Tibial nerve (tissue), 4 donors: ENCODE measurements around the gene CST1. TPM values are rescaled to one million over a fixed set of nuclear protein-coding genes. Genes with fewer than 3 reads are reported as not detected.
"Not testable (repeated sequence)": the region's sequence is repeated elsewhere in the genome, so short reads cannot be mapped to it uniquely, and the experiment has no call there.

Experiments used
- DNase-seq, 2 donors: peaks; one replicate each; pipeline ENCODE4 v3.0.0-alpha.2; 2019; ENCODE audit warnings: low spot score in 2 of 2
- H3K27ac ChIP-seq, 4 donors: fragments of 200-600 bp; sonication (generic) in 3 of 4; one replicate each; pipeline ENCODE4 v1.5.1; 2017 to 2019; ENCODE audit warnings: mild to moderate bottlenecking in 1 of 4
- H3K27me3 ChIP-seq, 2 donors: fragments of 200-600 bp; sonication (generic) in 1 of 2; one replicate each; pipeline versions ENCODE4 v1.5.1 to v1.6.0; 2017 to 2019
- H3K36me3 ChIP-seq, 3 donors: fragments of 200-600 bp; sonication (generic); one replicate each; pipeline ENCODE4 v1.5.1; 2018 to 2019
- H3K4me1 ChIP-seq, 4 donors: fragments of 200-600 bp; sonication (generic) in 3 of 4; one replicate each; pipeline ENCODE4 v1.5.1; 2017 to 2019
- H3K4me3 ChIP-seq, 4 donors: fragments of 200-600 bp; sonication (generic) in 3 of 4; one replicate each; pipeline ENCODE4 v1.5.1; 2017 to 2019; ENCODE audit warnings: mild to moderate bottlenecking in 1 of 4, moderate library complexity in 1 of 4
- H3K9me3 ChIP-seq, 4 donors: fragments of 200-600 bp; sonication (generic) in 3 of 4; one replicate each; pipeline ENCODE4 v1.5.1; 2017 to 2019
- CTCF ChIP-seq, 5 experiments: fragments of 200-600 bp in 3 of 5; fragments of 450-650 bp in 2 of 5; sonication (generic) in 3 of 5; IDR thresholded peaks; one replicate each; pipeline ENCODE4 v1.5.1; 2016 to 2019; ENCODE audit warnings: antibody characterized with exemption in 5 of 5, mild to moderate bottlenecking in 3 of 5, moderate library complexity in 2 of 5
- EP300 ChIP-seq, 2 donors: sonication (generic); formaldehyde crosslinking; IDR thresholded peaks; one replicate each; pipeline ENCODE4 v1.6.1; 2017; ENCODE audit warnings: antibody characterized with exemption in 2 of 2, mild to moderate bottlenecking in 1 of 2
- POLR2A ChIP-seq, 2 donors: fragments of 450-650 bp; IDR thresholded peaks; one replicate each; pipeline ENCODE4 v1.6.1; 2017; ENCODE audit warnings: antibody characterized with exemption in 2 of 2, mild to moderate bottlenecking in 2 of 2, moderate library complexity in 2 of 2
- WGBS, 2 donors: methylation state at CpG; one replicate each; pipeline ENCODE4 v1.1.5; 2018; 5-methylcytosine and 5-hydroxymethylcytosine counted together
- total RNA-seq, 4 donors: library from RNA; depleted of rRNA; stranded (reverse); fragments of >200 nt; gene quantifications; one replicate each; pipeline ENCODE4 v1.1.0, GENCODE V29; 2016

Gene CST1, protein sequence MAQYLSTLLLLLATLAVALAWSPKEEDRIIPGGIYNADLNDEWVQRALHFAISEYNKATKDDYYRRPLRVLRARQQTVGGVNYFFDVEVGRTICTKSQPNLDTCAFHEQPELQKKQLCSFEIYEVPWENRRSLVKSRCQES
- 10 to 100 TPM in 1 of 4 donors, 1 to 10 TPM in 2, not detected in 1; 2.2 to 11.0 (median 3.3) TPM for total RNA-seq

DNA sequence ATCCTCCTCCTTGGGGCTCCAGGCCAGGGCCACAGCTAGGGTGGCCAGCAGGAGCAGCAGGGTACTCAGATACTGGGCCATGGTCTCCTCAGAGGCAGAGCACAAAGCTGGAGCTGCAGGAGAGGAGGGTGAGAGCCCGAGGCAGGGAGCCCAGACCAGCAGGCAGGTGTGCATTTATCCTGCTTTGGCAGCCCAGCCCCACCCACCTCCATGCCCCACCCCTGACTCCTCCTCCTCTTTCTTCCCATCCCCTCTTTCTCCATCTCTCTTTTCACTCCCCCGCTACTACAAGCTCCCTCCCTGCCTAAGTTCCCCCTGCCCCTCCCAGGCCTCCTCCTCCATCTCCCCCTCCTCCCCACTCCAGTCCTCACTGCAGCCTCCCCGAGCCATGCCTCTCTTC lies at the start of gene CST1:
Gene CST1, minus strand, starts transcription at position 150 of the 400 bp plus-strand sequence. Its CDS starts 69 bp downstream, at position 81.
- not testable (repeated sequence) for H3K4me1 ChIP-seq, H3K27ac ChIP-seq, H3K4me3 ChIP-seq, H3K9me3 ChIP-seq, H3K36me3 ChIP-seq, H3K27me3 ChIP-seq, DNase-seq
- WGBS, 2 donors = 43 to 53% methylated on average over 3 of the region's 3 CpGs

DNA sequence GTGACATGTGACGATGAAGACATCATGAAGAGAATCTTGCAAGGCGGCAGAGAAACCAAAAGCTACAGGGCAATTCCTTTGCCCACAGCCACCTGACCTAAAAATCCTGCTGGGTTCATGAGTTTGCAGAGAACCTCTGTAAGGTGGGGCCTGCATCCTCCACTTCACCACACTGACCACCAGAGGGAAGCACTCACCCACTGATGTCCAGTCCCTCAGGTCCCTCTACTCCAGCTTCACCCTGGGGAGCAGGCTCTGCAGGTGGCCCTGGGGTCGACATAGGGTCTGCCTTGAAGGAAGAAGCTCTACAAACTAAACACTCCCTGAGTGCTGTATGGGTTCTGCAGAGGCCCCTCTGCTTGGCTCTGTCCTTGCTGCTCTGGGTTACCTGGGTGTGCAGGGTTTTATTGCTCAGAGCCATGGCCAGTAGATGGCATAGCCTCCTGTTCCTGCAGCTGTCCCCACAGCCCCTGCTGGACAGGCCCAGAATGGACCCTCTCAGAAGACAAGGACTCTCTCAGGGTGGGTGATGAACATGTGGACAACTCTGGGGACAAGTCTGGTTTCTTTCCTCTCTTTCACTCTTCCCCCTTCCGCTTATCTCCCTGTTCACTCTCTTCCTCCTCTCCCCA lies 48.6 kb upstream of the CST1 start:
- H3K4me3 ChIP-seq, H3K36me3 ChIP-seq, H3K4me1 ChIP-seq, H3K9me3 ChIP-seq, H3K27me3 ChIP-seq, H3K27ac ChIP-seq: not testable (repeated sequence)
- peak in 1 of 2 donors; percentile 33 for DNase-seq
- peak; percentile 28 to 55 (median 44) for TF ChIP-seq CTCF (IDR thresholded peaks at IDR 0.05)
- WGBS, 2 donors = 59 to 66% methylated on average over 4 of the region's 4 CpGs

GRCh38 chr20:23795526-23795925 lies 44.8 kb upstream of the CST1 start:
- no peak overlapping the region for H3K4me3 ChIP-seq
- 89 to 93% methylated on average over 3 of the region's 3 CpGs for WGBS, 2 donors
- H3K4me1 ChIP-seq = no peaks in the 10 kb centered on the region
- TF ChIP-seq POLR2A (IDR thresholded peaks at IDR 0.05) (no peak), CTCF (IDR thresholded peaks at IDR 0.05) (no peak), EP300 (IDR thresholded peaks at IDR 0.05) (no peak)
- no peaks in the 10 kb centered on the region for H3K9me3 ChIP-seq
- H3K27me3 ChIP-seq = no peaks in the 10 kb centered on the region
- DNase-seq = no peak
- H3K27ac ChIP-seq = no peak overlapping the region
- no peaks in the 10 kb centered on the region for H3K36me3 ChIP-seq

DNA sequence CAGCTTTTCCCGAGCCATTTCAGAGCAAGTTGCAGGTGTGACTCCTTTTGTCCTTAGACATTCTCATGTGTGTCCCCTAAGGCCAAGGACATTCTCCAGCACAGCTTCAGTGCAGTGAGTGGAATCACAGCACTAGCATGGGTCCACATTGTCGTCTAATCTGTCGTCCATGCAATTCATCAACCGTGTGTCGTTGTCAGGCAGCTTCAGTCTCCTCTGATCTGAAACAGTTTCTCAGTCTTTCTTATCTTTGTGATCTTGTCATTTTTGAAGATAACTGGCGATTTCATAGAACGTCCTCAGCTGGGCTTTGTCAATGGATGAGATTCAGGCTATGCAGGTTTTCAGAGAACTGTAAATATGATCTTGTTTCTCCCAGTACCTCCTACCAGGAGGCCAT lies 44.1 kb upstream of the CST1 start:
- Histone ChIP-seq H3K4me3 (no peak overlapping the region), H3K27me3 (no peaks in the 10 kb centered on the region), H3K27ac (no peak overlapping the region), H3K36me3 (no peaks in the 10 kb centered on the region), H3K9me3 (peaks cover 0 to under 1% (median 0%) of the 10 kb centered on the region in 4 donors), H3K4me1 (no peaks in the 10 kb centered on the region)
- DNase-seq = no peak
- WGBS, 2 donors = 83% methylated on average over 7 of the region's 7 CpGs
- TF ChIP-seq POLR2A (IDR thresholded peaks at IDR 0.05) (no peak), CTCF (IDR thresholded peaks at IDR 0.05) (no peak), EP300 (IDR thresholded peaks at IDR 0.05) (no peak)

DNA sequence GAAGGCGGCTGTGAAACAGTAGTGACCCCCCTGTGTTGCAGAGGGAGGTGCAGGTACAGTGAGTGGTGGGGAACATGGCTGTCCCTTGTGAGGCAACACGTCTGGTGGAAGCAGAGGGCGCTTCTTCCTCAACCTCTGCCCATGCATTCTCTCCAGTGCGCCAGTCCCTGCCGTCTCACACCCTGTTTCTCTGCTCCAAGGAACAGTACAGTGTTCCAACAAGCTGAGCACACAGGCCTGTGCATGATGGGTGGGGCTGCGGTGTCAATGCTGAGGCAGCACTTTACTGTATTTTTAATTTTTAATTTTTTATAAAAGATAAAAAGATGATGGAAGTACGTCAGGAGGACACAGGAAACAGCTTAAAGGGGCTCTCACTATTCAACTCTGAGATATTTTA lies 43.3 kb upstream of the CST1 start:
- TF ChIP-seq EP300 (IDR thresholded peaks at IDR 0.05) (no peak), POLR2A (IDR thresholded peaks at IDR 0.05) (no peak), CTCF (IDR thresholded peaks at IDR 0.05) (no peak)
- Histone ChIP-seq H3K9me3 (peaks cover 0 to 2% (median 0%) of the 10 kb centered on the region in 4 donors), H3K4me3 (no peak overlapping the region), H3K4me1 (no peaks in the 10 kb centered on the region), H3K27me3 (no peaks in the 10 kb centered on the region), H3K36me3 (no peaks in the 10 kb centered on the region), H3K27ac (no peak overlapping the region)
- no peak for DNase-seq
- WGBS, 2 donors = 85% methylated on average over 7 of the region's 7 CpGs
